GM23338 (cell line): ENCODE data around the gene DIS3L. TPM values are rescaled to one million over a fixed set of nuclear protein-coding genes. Genes with fewer than 3 reads are reported as not detected.
"Not testable (repeated sequence)": the region's sequence is repeated elsewhere in the genome, so short reads cannot be mapped to it uniquely, and the experiment has no call there.

ENCODE experiments used
- ATAC-seq: fragments of 200-7000 bp; cut with Tn5 transposase; 3 replicates; pipeline ENCODE4 v1.9.1; 2020
- DNase-seq: peaks from one replicate; pipeline ENCODE4 v3.0.0-alpha.2; 2015; ENCODE audit warnings: low spot score
- H2AFZ ChIP-seq: fragments of 200-600 bp; sonication (generic); 2 replicates; pipeline ENCODE4 v1.8.0; 2016; ENCODE audit warnings: antibody characterized with exemption, mild to moderate bottlenecking, moderate library complexity
- H3F3A ChIP-seq: fragments of 200-600 bp; sonication (generic); replicated peaks from 2 replicates; pipeline ENCODE4 v1.8.0; 2017; ENCODE audit warnings: antibody characterized with exemption, mixed run types, low read depth
- H3K27ac ChIP-seq: fragments of 200-600 bp; sonication (generic); 2 replicates; pipeline ENCODE4 v1.6.1; 2016; ENCODE audit warnings: low read depth
- H3K27me3 ChIP-seq: fragments of 200-600 bp; sonication (generic); 2 replicates; pipeline ENCODE4 v1.8.0; 2016; ENCODE audit warnings: mild to moderate bottlenecking, mixed run types, moderate library complexity; ENCODE audit not compliant: insufficient read depth
- H3K36me3 ChIP-seq: fragments of 200-600 bp; sonication (generic); 2 replicates; pipeline ENCODE4 v1.8.0; 2016; ENCODE audit warnings: mild to moderate bottlenecking; ENCODE audit not compliant: insufficient read depth
- H3K4me1 ChIP-seq: fragments of 200-600 bp; sonication (generic); 2 replicates; pipeline ENCODE4 v1.8.0; 2016; ENCODE audit warnings: mild to moderate bottlenecking, moderate library complexity; ENCODE audit not compliant: insufficient read depth
- H3K4me2 ChIP-seq: fragments of 200-600 bp; sonication (generic); 2 replicates; pipeline ENCODE4 v1.7.1; 2017; ENCODE audit warnings: mixed run types
- H3K4me3 ChIP-seq: fragments of 200-600 bp; sonication (generic); 2 replicates; pipeline ENCODE4 v1.6.1; 2016; ENCODE audit warnings: mixed run types
- H3K79me2 ChIP-seq: fragments of 200-600 bp; sonication (generic); replicated peaks from 2 replicates; pipeline ENCODE4 v1.8.0; 2017; ENCODE audit warnings: mild to moderate bottlenecking; ENCODE audit not compliant: insufficient read depth
- H3K9me2 ChIP-seq: fragments of 200-600 bp; sonication (generic); 2 replicates; pipeline ENCODE4 v1.8.0; 2017; ENCODE audit not compliant: insufficient read depth
- H4K20me1 ChIP-seq: fragments of 200-600 bp; sonication (generic); replicated peaks from 2 replicates; pipeline ENCODE4 v1.8.0; 2017; ENCODE audit warnings: mild to moderate bottlenecking; ENCODE audit not compliant: insufficient read depth
- H3K27ac Mint-ChIP-seq: 2 replicates; pipeline ENCODE4 v1.8.0; 2020; ENCODE audit warnings: inconsistent platforms, mild to moderate bottlenecking, moderate library complexity, mixed read lengths
- H3K27me3 Mint-ChIP-seq: 3 replicates; pipeline ENCODE4 v1.8.0; 2022; ENCODE audit warnings: low read depth, mild to moderate bottlenecking, moderate library complexity, mixed read lengths, inconsistent platforms; ENCODE audit not compliant: insufficient read depth, poor library complexity
- H3K36me3 Mint-ChIP-seq: 3 replicates; pipeline ENCODE4 v1.8.0; 2021; ENCODE audit warnings: low read depth, mild to moderate bottlenecking, inconsistent platforms, moderate library complexity, mixed read lengths
- H3K4me1 Mint-ChIP-seq: 3 replicates; pipeline ENCODE4 v1.8.0; 2020; ENCODE audit warnings: mild to moderate bottlenecking, inconsistent platforms, mixed read lengths
- H3K4me3 Mint-ChIP-seq: 3 replicates; pipeline ENCODE4 v1.8.0; 2021; ENCODE audit warnings: moderate library complexity, mild to moderate bottlenecking, inconsistent platforms, mixed read lengths
- H3K9me3 Mint-ChIP-seq: 3 replicates; pipeline ENCODE4 v1.8.0; 2020; ENCODE audit warnings: moderate library complexity, mild to moderate bottlenecking, inconsistent platforms, mixed read lengths
- CREB1 ChIP-seq: fragments of 250-450 bp; sonication (Bioruptor Pico); IDR thresholded peaks from 2 replicates; pipeline ENCODE4 v1.5.0; 2020; ENCODE audit warnings: low read depth, mild to moderate bottlenecking, moderate library complexity
- CTCF ChIP-seq, 2 experiments: fragments of 200-600 bp in 1 of 2; sonication (generic) in 1 of 2; conservative IDR thresholded peaks; 2 replicates each; pipeline versions ENCODE4 v1.5.1 to v1.6.1; 2016 to 2017; ENCODE audit warnings: antibody characterized with exemption in 2 of 2, low read depth in 2 of 2, mild to moderate bottlenecking in 2 of 2, moderate library complexity in 1 of 2
- ETS1 ChIP-seq: IDR thresholded peaks from 2 replicates; pipeline ENCODE4 v1.6.1; 2016; ENCODE audit warnings: antibody characterized with exemption
- EZH2 ChIP-seq: fragments of 200-600 bp; sonication (generic); IDR thresholded peaks from one replicate; pipeline ENCODE4 v1.8.0; 2017; ENCODE audit warnings: antibody characterized with exemption, mild to moderate bottlenecking, low read depth; ENCODE audit not compliant: unreplicated experiment
- EZH2phosphoT487 ChIP-seq: fragments of 200-600 bp; sonication (generic); IDR thresholded peaks from one replicate; pipeline ENCODE4 v1.8.1; 2018; ENCODE audit warnings: antibody characterized with exemption; ENCODE audit not compliant: unreplicated experiment
- JUNB ChIP-seq: IDR thresholded peaks from one replicate; pipeline ENCODE4 v1.6.1; 2016; ENCODE audit warnings: antibody characterized with exemption; ENCODE audit not compliant: unreplicated experiment
- NANOG ChIP-seq: IDR thresholded peaks from 2 replicates; pipeline ENCODE4 v1.6.1; 2016; ENCODE audit warnings: antibody characterized with exemption, borderline replicate concordance
- POLR2AphosphoS5 ChIP-seq: IDR thresholded peaks from 2 replicates; pipeline ENCODE4 v1.6.1; 2016; ENCODE audit warnings: antibody characterized with exemption, low read depth
- STAT1 ChIP-seq: IDR thresholded peaks from one replicate; pipeline ENCODE4 v1.6.1; 2016; ENCODE audit warnings: antibody characterized with exemption; ENCODE audit not compliant: unreplicated experiment
- ZNF114 ChIP-seq: fragments of 250-450 bp; sonication (Bioruptor Pico); IDR thresholded peaks from 2 replicates; pipeline ENCODE4 v1.5.0; 2020; ENCODE audit warnings: mild to moderate bottlenecking, moderate library complexity
- long read RNA-seq: library from polyadenylated mRNA; unstranded; transcript quantifications from one replicate; pipeline ENCODE4 v2.0.0, GENCODE V29; 2020; ENCODE audit not compliant: unreplicated experiment
- polyA plus RNA-seq: library from polyadenylated mRNA; unstranded; fragments of >200 nt; fragmentation: Nextera tagmentation; extraction: Ambion mirVana; gene quantifications from 2 replicates; pipeline ENCODE4 v1.2.1, GENCODE V29; 2016
- total RNA-seq: library from RNA; depleted of rRNA; stranded (reverse); fragments of >200 nt; shearing (Covaris generic); gene quantifications from 2 replicates; pipeline ENCODE4 v1.2.3, GENCODE V29; 2014; rRNA removed

DIS3L gene
- total RNA-seq (21.8 and 35.7 TPM in 2 replicates), polyA plus RNA-seq (7.1 and 8.9 TPM in 2 replicates)
- long read RNA-seq, partial matches to known transcripts = 7 of 12 reads
- long read RNA-seq, other reads (novel, unspliced or antisense) = 1 of 12 reads

- Histone ChIP-seq H3K36me3 (no peaks in the 10 kb centered on the region), H3K27me3 (no peaks in the 10 kb centered on the region), H3K27ac (peak within 1 kb of the TSS; percentile 73), H3K4me1 (peaks cover 30% of the 10 kb centered on the region), H4K20me1 (no peaks in the 10 kb centered on the region), H3F3A (no peaks in the 10 kb centered on the region; the same call in 1 of the 2 replicates), H3K79me2 (peaks cover 9% of the 10 kb centered on the region; the same call in 1 of the 2 replicates), H3K9me2 (no peaks in the 10 kb centered on the region), H3K4me2 (peak within 1 kb of the TSS; percentile 97), H2AFZ (peak within 1 kb of the TSS; percentile 97), H3K4me3 (peak within 1 kb of the TSS; percentile 80)
- ATAC-seq = peak; percentile 79
- Mint-ChIP-seq H3K4me3 (peak within 1 kb of the TSS; percentile 83), H3K9me3 (no peaks in the 10 kb centered on the region), H3K27ac (peak within 1 kb of the TSS; percentile 82; the same call in 1 of the 2 replicates), H3K27me3 (peaks cover 2% of the 10 kb centered on the region), H3K36me3 (peaks cover 3% of the 10 kb centered on the region; the same call in 2 of the 3 replicates), H3K4me1 (peaks cover 37% of the 10 kb centered on the region)
- TF ChIP-seq STAT1 = no peak
- no peak for TF ChIP-seq CREB1 (CRISPR knock-in tag)
- TF ChIP-seq POLR2AphosphoS5 = peak; percentile 48
- no peak for TF ChIP-seq NANOG
- no peak for TF ChIP-seq EZH2
- no peak for TF ChIP-seq CTCF (conservative IDR thresholded peaks at IDR 0.05; ENCODE audit: low read depth in 2 of 2)
- peak; percentile 68 for DNase-seq
Observed at GRCh38 chr15:66293419-66294156, at the start of gene DIS3L. DIS3L (plus strand) TSS chr15:66293568; CDS start chr15:66293597, 29 bp downstream.

GRCh38 chr15:66245832-66246231 lies 47.5 kb upstream of the DIS3L start:
- not testable (repeated sequence) for H3K4me3 Mint-ChIP-seq, H3K27ac ChIP-seq, H3K4me2 ChIP-seq, H3K36me3 ChIP-seq, H3K9me3 Mint-ChIP-seq, H4K20me1 ChIP-seq, H3K9me2 ChIP-seq, ATAC-seq, H3K27ac Mint-ChIP-seq, H3K79me2 ChIP-seq, H3F3A ChIP-seq, H2AFZ ChIP-seq, DNase-seq, H3K4me3 ChIP-seq, H3K36me3 Mint-ChIP-seq
- H3K27me3 Mint-ChIP-seq = peaks cover 20% of the 10 kb centered on the region
- Histone ChIP-seq H3K4me1 (peaks cover 33% of the 10 kb centered on the region), H3K27me3 (peaks cover 12% of the 10 kb centered on the region)
- H3K4me1 Mint-ChIP-seq = peaks cover 32% of the 10 kb centered on the region

- Histone ChIP-seq H3K36me3 (no peaks in the 10 kb centered on the region), H3K4me3 (no peak overlapping the region), H3K4me1 (peaks cover 33% of the 10 kb centered on the region), H3K9me2 (0 out of 2 replicates have a peak, but pooled peaks cover 8% of the 10 kb centered on the region), H3F3A (peaks cover 20% of the 10 kb centered on the region), H2AFZ (no peak overlapping the region), H3K27me3 (peaks cover 24% of the 10 kb centered on the region), H3K79me2 (no peaks in the 10 kb centered on the region), H3K27ac (no peak overlapping the region), H4K20me1 (no peaks in the 10 kb centered on the region), H3K4me2 (no peak overlapping the region)
- no peak overlapping the region for H3K27ac Mint-ChIP-seq
- H3K36me3 Mint-ChIP-seq = no peaks in the 10 kb centered on the region
- H3K4me1 Mint-ChIP-seq = peaks cover 32% of the 10 kb centered on the region
- DNase-seq (no peak), ATAC-seq (no peak)
- H3K27me3 Mint-ChIP-seq = peaks cover 30% of the 10 kb centered on the region
- H3K4me3 Mint-ChIP-seq = no peak overlapping the region
- no peaks in the 10 kb centered on the region for H3K9me3 Mint-ChIP-seq
- TF ChIP-seq EZH2phosphoT487 (no peak), JUNB (no peak), ZNF114 (CRISPR knock-in tag) (no peak), CREB1 (CRISPR knock-in tag) (no peak), CTCF (conservative IDR thresholded peaks at IDR 0.05; ENCODE audit: low read depth in 2 of 2) (no peak), ETS1 (no peak)
Observed at GRCh38 chr15:66246937-66247336, 46.4 kb upstream of the DIS3L start.
